ENCODE measurements around the gene GMCL1. TPM values are rescaled to one million over a fixed set of nuclear protein-coding genes. Genes with fewer than 3 reads are reported as not detected.

GMCL1 gene
- total and polyA plus RNA-seq, 2 experiments from 2014 or later: 9.6 to 14.5 TPM

GRCh38 chr2:69847068-69847828 lies 17.8 kb downstream of the GMCL1 start:
- in situ Hi-C loops (cut with MboI): no loop called here
- H3K9me3 ChIP-seq (ENCODE audit: low read depth): no peaks in the 10 kb centered on the region
- H2AFZ ChIP-seq: no peak overlapping the region
- 81 to 85% methylated on average over 5 of the region's 5 CpGs for WGBS, 2 experiments (ENCODE audit: low coverage in 1 of 2, low lambda C conversion rate in 2 of 2, missing lambda C conversion rate in 2 of 2)
- no peaks in the 10 kb centered on the region for H3K4me1 ChIP-seq (ENCODE audit: insufficient read depth)
- no peak overlapping the region for H3K4me3 ChIP-seq
- no peaks in the 10 kb centered on the region for H4K20me1 ChIP-seq (ENCODE audit: insufficient read depth)
- H3F3A ChIP-seq (ENCODE audit: insufficient read depth): no peaks in the 10 kb centered on the region
- no peaks in the 10 kb centered on the region for H3K9me2 ChIP-seq (ENCODE audit: insufficient read depth)
- TF ChIP-seq EZH2phosphoT487 (IDR thresholded peaks at IDR 0.05; ENCODE audit: insufficient read depth, low read depth) (no peak), EZH2 (IDR thresholded peaks at IDR 0.05; ENCODE audit: insufficient read depth, poor library complexity, severe bottlenecking) (no peak)
- peaks cover 27% of the 10 kb centered on the region for H3K36me3 ChIP-seq (ENCODE audit: low read depth)
- DNase-seq: no peak
- H3K79me2 ChIP-seq (ENCODE audit: insufficient read depth): no peaks in the 10 kb centered on the region
- no peak overlapping the region for H3K9ac ChIP-seq
- no peak overlapping the region for H3K4me2 ChIP-seq (ENCODE audit: unreplicated experiment)
- H3K27me3 ChIP-seq (replicated peaks; ENCODE audit: insufficient read depth): no peaks in the 10 kb centered on the region
- H3K27ac ChIP-seq: no peak overlapping the region

GRCh38 chr2:69848186-69848790 lies 18.8 kb downstream of the GMCL1 start:
- H3K4me1 ChIP-seq (ENCODE audit: insufficient read depth): no peaks in the 10 kb centered on the region
- no peaks in the 10 kb centered on the region for H3K79me2 ChIP-seq (ENCODE audit: insufficient read depth)
- H3K9ac ChIP-seq: no peak overlapping the region
- H3F3A ChIP-seq (ENCODE audit: insufficient read depth): no peaks in the 10 kb centered on the region
- in situ Hi-C loops (cut with MboI): no loop called here
- H2AFZ ChIP-seq: no peak overlapping the region
- no peaks in the 10 kb centered on the region for H4K20me1 ChIP-seq (ENCODE audit: insufficient read depth)
- 82 to 85% methylated on average over 7 of the region's 7 CpGs for WGBS, 2 experiments (ENCODE audit: low coverage in 1 of 2, low lambda C conversion rate in 2 of 2, missing lambda C conversion rate in 2 of 2)
- DNase-seq: no peak
- no peaks in the 10 kb centered on the region for H3K27me3 ChIP-seq (replicated peaks; ENCODE audit: insufficient read depth)
- H3K27ac ChIP-seq: no peak overlapping the region
- no peak overlapping the region for H3K4me3 ChIP-seq
- H3K9me3 ChIP-seq (ENCODE audit: low read depth): no peaks in the 10 kb centered on the region
- H3K36me3 ChIP-seq (ENCODE audit: low read depth): peaks cover 29% of the 10 kb centered on the region
- TF ChIP-seq EZH2phosphoT487 (IDR thresholded peaks at IDR 0.05; ENCODE audit: insufficient read depth, low read depth): no peak
- TF ChIP-seq EZH2 (IDR thresholded peaks at IDR 0.05; ENCODE audit: insufficient read depth, poor library complexity, severe bottlenecking): no peak
- no peak overlapping the region for H3K4me2 ChIP-seq (ENCODE audit: unreplicated experiment)
- no peaks in the 10 kb centered on the region for H3K9me2 ChIP-seq (ENCODE audit: insufficient read depth)

DNA sequence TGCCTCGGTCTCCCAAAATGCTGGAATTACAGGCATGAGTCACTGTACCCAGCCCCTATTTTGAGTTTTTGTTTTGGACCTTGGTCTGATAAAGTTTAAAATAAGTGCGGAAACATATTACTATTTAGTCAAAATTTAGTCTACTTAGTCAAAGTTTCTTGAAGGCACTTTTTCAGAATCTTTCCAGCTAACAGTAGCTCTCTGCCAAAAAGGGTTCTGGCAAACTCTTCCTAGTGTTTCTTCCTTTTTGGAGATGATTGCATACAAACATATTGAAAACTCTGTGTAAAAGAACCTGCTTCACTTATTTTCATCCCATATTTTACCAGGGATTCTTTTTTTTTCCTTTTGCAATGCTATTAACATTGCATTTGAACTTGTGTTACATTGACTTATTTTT lies 28.8 kb downstream of the GMCL1 start:
- no peak overlapping the region for H2AFZ ChIP-seq
- H3K27me3 ChIP-seq (replicated peaks; ENCODE audit: insufficient read depth): no peaks in the 10 kb centered on the region
- no peak overlapping the region for H3K4me2 ChIP-seq (ENCODE audit: unreplicated experiment)
- H3K9me2 ChIP-seq (ENCODE audit: insufficient read depth): no peaks in the 10 kb centered on the region
- no peak for TF ChIP-seq EZH2phosphoT487 (IDR thresholded peaks at IDR 0.05; ENCODE audit: insufficient read depth, low read depth)
- TF ChIP-seq EZH2 (IDR thresholded peaks at IDR 0.05; ENCODE audit: insufficient read depth, poor library complexity, severe bottlenecking): no peak
- H3K9ac ChIP-seq: no peak overlapping the region
- no peaks in the 10 kb centered on the region for H3F3A ChIP-seq (ENCODE audit: insufficient read depth)
- no peaks in the 10 kb centered on the region for H4K20me1 ChIP-seq (ENCODE audit: insufficient read depth)
- no peaks in the 10 kb centered on the region for H3K4me1 ChIP-seq (ENCODE audit: insufficient read depth)
- no peak overlapping the region for H3K27ac ChIP-seq
- H3K9me3 ChIP-seq (ENCODE audit: low read depth): no peaks in the 10 kb centered on the region
- H3K36me3 ChIP-seq (ENCODE audit: low read depth): 0 out of 2 replicates have a peak, but pooled peaks cover 8% of the 10 kb centered on the region
- in situ Hi-C loops (cut with MboI): no loop called here
- no peak overlapping the region for H3K4me3 ChIP-seq
- DNase-seq: no peak
- WGBS, 2 experiments (ENCODE audit: low coverage in 1 of 2, low lambda C conversion rate in 2 of 2, missing lambda C conversion rate in 2 of 2): 100% methylated on average over 2 of the region's 2 CpGs
- no peaks in the 10 kb centered on the region for H3K79me2 ChIP-seq (ENCODE audit: insufficient read depth)

DNA sequence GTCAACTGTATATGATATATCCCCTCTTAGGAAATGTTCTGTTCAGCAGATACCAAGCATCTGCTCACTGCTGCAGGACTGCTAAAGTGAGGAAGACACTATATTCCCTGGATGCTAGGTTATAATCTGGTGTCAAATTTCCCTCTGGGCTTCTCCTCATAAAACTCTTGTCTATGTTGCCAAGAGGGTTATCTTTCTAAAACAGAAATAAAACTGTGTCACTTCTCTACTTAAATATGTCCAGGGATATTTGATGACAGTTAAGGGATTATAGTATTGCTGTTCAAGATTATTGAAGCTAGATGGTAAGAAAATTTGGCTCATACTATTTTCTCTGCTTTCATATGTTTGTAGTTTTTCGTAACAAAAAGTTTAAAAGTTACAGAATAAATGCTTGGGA lies 33.8 kb downstream of the GMCL1 start:
- no peaks in the 10 kb centered on the region for H3K27me3 ChIP-seq (replicated peaks; ENCODE audit: insufficient read depth)
- H3K27ac ChIP-seq: no peak overlapping the region
- H3F3A ChIP-seq (ENCODE audit: insufficient read depth): no peaks in the 10 kb centered on the region
- no peaks in the 10 kb centered on the region for H3K79me2 ChIP-seq (ENCODE audit: insufficient read depth)
- no peak overlapping the region for H2AFZ ChIP-seq
- TF ChIP-seq EZH2phosphoT487 (IDR thresholded peaks at IDR 0.05; ENCODE audit: insufficient read depth, low read depth): no peak
- TF ChIP-seq EZH2 (IDR thresholded peaks at IDR 0.05; ENCODE audit: insufficient read depth, poor library complexity, severe bottlenecking): no peak
- H3K9me2 ChIP-seq (ENCODE audit: insufficient read depth): no peaks in the 10 kb centered on the region
- no peaks in the 10 kb centered on the region for H4K20me1 ChIP-seq (ENCODE audit: insufficient read depth)
- H3K36me3 ChIP-seq (ENCODE audit: low read depth): peaks cover 19% of the 10 kb centered on the region; the same call in 1 of the 2 replicates
- H3K4me2 ChIP-seq (ENCODE audit: unreplicated experiment): no peak overlapping the region
- H3K9me3 ChIP-seq (ENCODE audit: low read depth): no peaks in the 10 kb centered on the region
- DNase-seq: no peak
- H3K4me1 ChIP-seq (ENCODE audit: insufficient read depth): no peaks in the 10 kb centered on the region
- no peak overlapping the region for H3K9ac ChIP-seq
- in situ Hi-C loops (cut with MboI): no loop called here
- WGBS, 2 experiments (ENCODE audit: low coverage in 1 of 2, low lambda C conversion rate in 2 of 2, missing lambda C conversion rate in 2 of 2): 79 to 93% methylated on average over 1 of the region's 1 CpG
- no peak overlapping the region for H3K4me3 ChIP-seq
